SK-N-MC (cell line): ENCODE measurements around the gene OR8D4.

Source experiments
- EZH2 ChIP-seq: fragments of 200-600 bp; sonication (generic); IDR thresholded peaks from one replicate; pipeline ENCODE4 v1.6.1; 2017; ENCODE audit warnings: antibody characterized with exemption
- POLR2AphosphoS5 ChIP-seq: IDR thresholded peaks from 2 replicates; pipeline ENCODE4 v1.6.1; 2012; ENCODE audit warnings: mild to moderate bottlenecking, low read depth, low read length, borderline replicate concordance

GRCh38 chr11:123899792-123900191, 2.2 kb upstream of the OR8D4 start:
- TF ChIP-seq POLR2AphosphoS5 = no peak
- no peak for TF ChIP-seq EZH2
